Measurements from ENCODE around the gene ST7. TPM values are rescaled to one million over a fixed set of nuclear protein-coding genes. Genes with fewer than 3 reads are reported as not detected.

ST7 gene
- total RNA-seq, 1 experiment from 2014 or later, result 12.4 TPM

GRCh38 chr7:117137868-117138267, 184.6 kb downstream of the ST7 start (continued):
- TF ChIP-seq ZSCAN18 (CRISPR knock-in tag; IDR thresholded peaks at IDR 0.05), result no peak
- no peak for TF ChIP-seq TP53 (CRISPR knock-in tag; IDR thresholded peaks at IDR 0.05)
- no peak for TF ChIP-seq SMAD3 (CRISPR knock-in tag; IDR thresholded peaks at IDR 0.05; ENCODE audit: borderline replicate concordance)
- no peak for TF ChIP-seq ZNF317 (CRISPR knock-in tag; IDR thresholded peaks at IDR 0.05; ENCODE audit: borderline replicate concordance, low read depth)
- no peak for TF ChIP-seq ZBTB43 (CRISPR knock-in tag; IDR thresholded peaks at IDR 0.05)
- no peak for TF ChIP-seq IRF1 (CRISPR knock-in tag; IDR thresholded peaks at IDR 0.05)
- TF ChIP-seq CBFB (CRISPR knock-in tag; IDR thresholded peaks at IDR 0.05; ENCODE audit: low read depth), result no peak
- no peak for TF ChIP-seq ETV6 (CRISPR knock-in tag; IDR thresholded peaks at IDR 0.05)
- no peak for TF ChIP-seq ZNF416 (CRISPR knock-in tag; IDR thresholded peaks at IDR 0.05)
- no peak for TF ChIP-seq USF1 (CRISPR knock-in tag; IDR thresholded peaks at IDR 0.05)
- TF ChIP-seq KAT7 (CRISPR knock-in tag; IDR thresholded peaks at IDR 0.05; ENCODE audit: borderline replicate concordance), result no peak
- TF ChIP-seq CDX4 (CRISPR knock-in tag; IDR thresholded peaks at IDR 0.05; ENCODE audit: borderline replicate concordance), result no peak

- Mint-ChIP-seq H3K9me3 (no peaks in the 10 kb centered on the region), H3K4me1 (peaks cover 67% of the 10 kb centered on the region), H3K27me3 (ENCODE audit: low read depth) (no peaks in the 10 kb centered on the region), H3K36me3 (no peaks in the 10 kb centered on the region), H3K27ac (no peak overlapping the region), H3K4me3 (no peak overlapping the region)
- ATAC-seq (no peak), DNase-seq (ENCODE audit: low spot score) (no peak)
- ChIA-PET CTCF (interaction anchor here (1.8 kb wide), 1 partner anchor 12 kb away, joined by 6 read pairs; no protein-coding TSS in a partner anchor), POLR2A (no interaction called here)
- no peak for TF ChIP-seq IRF1 (CRISPR knock-in tag; IDR thresholded peaks at IDR 0.05)
- TF ChIP-seq E2F5 (CRISPR knock-in tag; IDR thresholded peaks at IDR 0.05), result no peak
- no peak for TF ChIP-seq TEAD4 (CRISPR knock-in tag; IDR thresholded peaks at IDR 0.05)
- no peak for TF ChIP-seq ZBTB21 (CRISPR knock-in tag; IDR thresholded peaks at IDR 0.05; ENCODE audit: borderline replicate concordance)
- TF ChIP-seq AFF4 (CRISPR knock-in tag; IDR thresholded peaks at IDR 0.05; ENCODE audit: borderline replicate concordance), result no peak
- TF ChIP-seq RELA (CRISPR knock-in tag; IDR thresholded peaks at IDR 0.05; ENCODE audit: borderline replicate concordance), result no peak
- no peak for TF ChIP-seq ATF1 (CRISPR knock-in tag; IDR thresholded peaks at IDR 0.05)
- TF ChIP-seq E2F4 (CRISPR knock-in tag; IDR thresholded peaks at IDR 0.05; ENCODE audit: borderline replicate concordance, low read depth), result no peak
- no peak for TF ChIP-seq USF2 (CRISPR knock-in tag; IDR thresholded peaks at IDR 0.05)
- TF ChIP-seq SOX15 (CRISPR knock-in tag; IDR thresholded peaks at IDR 0.05), result no peak
Measured at GRCh38 chr7:117138495-117138894, 185.2 kb downstream of the ST7 start.

Data from WTC11 (cell line).